ENCODE results near the gene SFSWAP. TPM values are rescaled to one million over a fixed set of nuclear protein-coding genes. Genes with fewer than 3 reads are reported as not detected.

Gene SFSWAP
- total RNA-seq, 1 experiment from 2014 or later: 48.1 TPM

- H4K8ac ChIP-seq (replicated peaks; ENCODE audit: insufficient read length, low read depth, low read length): no peak overlapping the region
- no peaks in the 10 kb centered on the region; a peak in 1 of 5 replicates for H3K9me3 Mint-ChIP-seq
- H3K9ac ChIP-seq (ENCODE audit: extremely low read depth, insufficient read length, low read length): no peak overlapping the region
- H3K79me2 ChIP-seq (ENCODE audit: insufficient read depth, low read length): no peaks in the 10 kb centered on the region
- no peak overlapping the region for H3K56ac ChIP-seq (ENCODE audit: insufficient read length, low read depth, low read length)
- no peak overlapping the region for H2AFZ ChIP-seq (ENCODE audit: low read length)
- H4K5ac ChIP-seq (ENCODE audit: insufficient read length, low read depth, low read length): no peak overlapping the region
- no peak overlapping the region for H2BK12ac ChIP-seq (ENCODE audit: insufficient read length, low read depth, low read length)
- H3K27ac Mint-ChIP-seq: no peak overlapping the region
- no peaks in the 10 kb centered on the region for H3K23me2 ChIP-seq (ENCODE audit: insufficient read length, low read depth, low read length, poor library complexity, severe bottlenecking)
- peaks cover 18 to 24% of the 10 kb centered on the region in 2 experiments for H3K4me1 Mint-ChIP-seq
- no peaks in the 10 kb centered on the region for H3K9me3 ChIP-seq (ENCODE audit: control insufficient read depth, low read depth, low read length)
- H3K4me1 ChIP-seq (ENCODE audit: insufficient read depth, low read length): peaks cover 4% of the 10 kb centered on the region; the same call in 1 of the 2 replicates
- peaks cover 55 to 81% (median 74%) of the 10 kb centered on the region in 3 experiments; a peak in 6 of 7 replicates for H3K36me3 Mint-ChIP-seq (ENCODE audit: insufficient read depth in 1 of 3, low read depth in 3 of 3)
- H2BK20ac ChIP-seq (ENCODE audit: low read depth, low read length, poor library complexity, severe bottlenecking): no peak overlapping the region
- no peaks in the 10 kb centered on the region for H3K27me3 Mint-ChIP-seq (ENCODE audit: low read depth)
- DNase-seq: no peak
- no peak overlapping the region for H3K27ac ChIP-seq (ENCODE audit: insufficient read length, low read depth, low read length)
- no CpG with 5 or more reads among the region's 18 CpGs for WGBS (ENCODE audit: extremely low coverage, insufficient read length, low lambda C conversion rate)
- no peak overlapping the region for H2BK5ac ChIP-seq (ENCODE audit: insufficient read length, low read length)
- H2BK15ac ChIP-seq (ENCODE audit: low read depth, low read length): no peak overlapping the region
- no peak overlapping the region for H3K18ac ChIP-seq (ENCODE audit: insufficient read length, low read depth, low read length)
- no peak overlapping the region for H3T11ph ChIP-seq (ENCODE audit: low read length)
- H4K91ac ChIP-seq (ENCODE audit: insufficient read length, low read depth, low read length): no peak overlapping the region
- no peak overlapping the region for H3K14ac ChIP-seq (ENCODE audit: insufficient read depth, low read length)
- TF ChIP-seq, protein P1, sequence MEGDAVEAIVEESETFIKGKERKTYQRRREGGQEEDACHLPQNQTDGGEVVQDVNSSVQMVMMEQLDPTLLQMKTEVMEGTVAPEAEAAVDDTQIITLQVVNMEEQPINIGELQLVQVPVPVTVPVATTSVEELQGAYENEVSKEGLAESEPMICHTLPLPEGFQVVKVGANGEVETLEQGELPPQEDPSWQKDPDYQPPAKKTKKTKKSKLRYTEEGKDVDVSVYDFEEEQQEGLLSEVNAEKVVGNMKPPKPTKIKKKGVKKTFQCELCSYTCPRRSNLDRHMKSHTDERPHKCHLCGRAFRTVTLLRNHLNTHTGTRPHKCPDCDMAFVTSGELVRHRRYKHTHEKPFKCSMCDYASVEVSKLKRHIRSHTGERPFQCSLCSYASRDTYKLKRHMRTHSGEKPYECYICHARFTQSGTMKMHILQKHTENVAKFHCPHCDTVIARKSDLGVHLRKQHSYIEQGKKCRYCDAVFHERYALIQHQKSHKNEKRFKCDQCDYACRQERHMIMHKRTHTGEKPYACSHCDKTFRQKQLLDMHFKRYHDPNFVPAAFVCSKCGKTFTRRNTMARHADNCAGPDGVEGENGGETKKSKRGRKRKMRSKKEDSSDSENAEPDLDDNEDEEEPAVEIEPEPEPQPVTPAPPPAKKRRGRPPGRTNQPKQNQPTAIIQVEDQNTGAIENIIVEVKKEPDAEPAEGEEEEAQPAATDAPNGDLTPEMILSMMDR (conservative IDR thresholded peaks at IDR 0.05): no peak
- no peak overlapping the region for H3K4me3 Mint-ChIP-seq
- no peak overlapping the region for H3K4ac ChIP-seq (ENCODE audit: low read depth, low read length)
- no peak overlapping the region for H2BK120ac ChIP-seq (ENCODE audit: low read depth, low read length, poor library complexity, severe bottlenecking)
- peaks cover 2% of the 10 kb centered on the region for H4K20me1 ChIP-seq (ENCODE audit: control insufficient read depth, insufficient read depth, insufficient read length)
- no peak overlapping the region for H3K4me2 ChIP-seq (ENCODE audit: insufficient read depth, insufficient read length, low read length)
- H2AK5ac ChIP-seq (ENCODE audit: insufficient read length, low read length): no peak overlapping the region
- no peaks in the 10 kb centered on the region for H3K79me1 ChIP-seq (ENCODE audit: insufficient read depth, low read depth, low read length, poor library complexity, severe bottlenecking)
- no peak overlapping the region for H3K23ac ChIP-seq (ENCODE audit: insufficient read length, low read depth, low read length)
- H3K27me3 ChIP-seq (ENCODE audit: insufficient read depth, low read length): no peaks in the 10 kb centered on the region
These were observed 45.6 kb downstream of the SFSWAP start for GRCh38 chr12:131756441-131756840.

Data from H9 (cell line).